Measurements from ENCODE around the gene PCDHGA3. TPM values are rescaled to one million over a fixed set of nuclear protein-coding genes. Genes with fewer than 3 reads are reported as not detected.
A peak's percentile ranks its signal among the peaks of the same experiment; 100 is the strongest.

The PCDHGA3 gene
- total and polyA plus RNA-seq, 2 experiments from 2014 or later: not detected

- peaks cover 20% of the 10 kb centered on the region for H3K36me3 ChIP-seq (replicated peaks; ENCODE audit: insufficient read depth, low read depth)
- no peaks in the 10 kb centered on the region for H3K9me2 ChIP-seq (replicated peaks; ENCODE audit: insufficient read depth)
- H3K9me3 ChIP-seq (ENCODE audit: low read depth): peaks cover 62% of the 10 kb centered on the region
- peak overlapping the region; percentile 99 for H3K27ac ChIP-seq
- H2AFZ ChIP-seq: no peak overlapping the region
- no peak for DNase-seq (ENCODE audit: low spot score)
- H3K4me2 ChIP-seq: peak overlapping the region; percentile 71
- H3K27me3 ChIP-seq: no peaks in the 10 kb centered on the region
- WGBS (ENCODE audit: low lambda C conversion rate, missing lambda C conversion rate): 80% methylated on average over 5 of the region's 5 CpGs
- H3K4me1 ChIP-seq (ENCODE audit: insufficient read depth): no peaks in the 10 kb centered on the region
- H3K79me2 ChIP-seq: peaks cover 48% of the 10 kb centered on the region
- TF ChIP-seq CTCF (IDR thresholded peaks at IDR 0.05; ENCODE audit: poor library complexity) (no peak), EZH2phosphoT487 (IDR thresholded peaks at IDR 0.05; ENCODE audit: low read depth, severe bottlenecking, unreplicated experiment) (no peak), EZH2 (IDR thresholded peaks at IDR 0.05; ENCODE audit: borderline replicate concordance) (no peak)
- H3K4me3 ChIP-seq: peak overlapping the region; percentile 56
- H4K20me1 ChIP-seq (ENCODE audit: insufficient read depth, poor library complexity, severe bottlenecking): no peaks in the 10 kb centered on the region
Observed at GRCh38 chr5:141319699-141320098, 23.9 kb upstream of the PCDHGA3 start.

GRCh38 chr5:141320225-141321169, 23.1 kb upstream of the PCDHGA3 start, which contains the start of gene TAF7:
Gene TAF7 (minus strand): TSS chr5:141320784. CDS start chr5:141320044, 740 bp downstream.
- peak within 1 kb of the TSS; percentile 99 for H2AFZ ChIP-seq
- H3K27me3 ChIP-seq: no peaks in the 10 kb centered on the region
- peak; percentile 97 for DNase-seq (ENCODE audit: low spot score)
- peak within 1 kb of the TSS; percentile 99 for H3K27ac ChIP-seq
- no peaks in the 10 kb centered on the region for H3K4me1 ChIP-seq (ENCODE audit: insufficient read depth)
- peak within 1 kb of the TSS; percentile 78 for H3K4me2 ChIP-seq
- H3K36me3 ChIP-seq (replicated peaks; ENCODE audit: insufficient read depth, low read depth): peaks cover 20% of the 10 kb centered on the region
- peak within 1 kb of the TSS; percentile 84 for H3K4me3 ChIP-seq
- H3K79me2 ChIP-seq: peaks cover 41% of the 10 kb centered on the region
- no peak for TF ChIP-seq EZH2 (IDR thresholded peaks at IDR 0.05; ENCODE audit: borderline replicate concordance)
- peak; percentile 88 for TF ChIP-seq CTCF (IDR thresholded peaks at IDR 0.05; ENCODE audit: poor library complexity)
- TF ChIP-seq EZH2phosphoT487 (IDR thresholded peaks at IDR 0.05; ENCODE audit: low read depth, severe bottlenecking, unreplicated experiment): no peak
- peaks cover 55% of the 10 kb centered on the region for H3K9me3 ChIP-seq (ENCODE audit: low read depth)
- no peaks in the 10 kb centered on the region for H3K9me2 ChIP-seq (replicated peaks; ENCODE audit: insufficient read depth)
- 1% methylated on average over 66 of the region's 67 CpGs for WGBS (ENCODE audit: low lambda C conversion rate, missing lambda C conversion rate)
- no peaks in the 10 kb centered on the region for H4K20me1 ChIP-seq (ENCODE audit: insufficient read depth, poor library complexity, severe bottlenecking)

- H3K9me3 ChIP-seq (ENCODE audit: low read depth): peaks cover 39% of the 10 kb centered on the region
- no peaks in the 10 kb centered on the region for H3K4me1 ChIP-seq (ENCODE audit: insufficient read depth)
- no peaks in the 10 kb centered on the region for H3K27me3 ChIP-seq
- TF ChIP-seq CTCF (IDR thresholded peaks at IDR 0.05; ENCODE audit: poor library complexity): no peak
- TF ChIP-seq EZH2 (IDR thresholded peaks at IDR 0.05; ENCODE audit: borderline replicate concordance): no peak
- H3K27ac ChIP-seq: no peak overlapping the region
- H3K9me2 ChIP-seq (replicated peaks; ENCODE audit: insufficient read depth): no peaks in the 10 kb centered on the region
- H4K20me1 ChIP-seq (ENCODE audit: insufficient read depth, poor library complexity, severe bottlenecking): no peaks in the 10 kb centered on the region
- H3K36me3 ChIP-seq (replicated peaks; ENCODE audit: insufficient read depth, low read depth): peaks cover 20% of the 10 kb centered on the region
- DNase-seq (ENCODE audit: low spot score): no peak
- no peak overlapping the region for H3K4me2 ChIP-seq
- WGBS (ENCODE audit: low lambda C conversion rate, missing lambda C conversion rate): 93% methylated on average over 3 of the region's 3 CpGs
- H2AFZ ChIP-seq: no peak overlapping the region
- H3K79me2 ChIP-seq: peaks cover 27% of the 10 kb centered on the region
- H3K4me3 ChIP-seq: no peak overlapping the region
Observed at GRCh38 chr5:141322261-141322660, 21.4 kb upstream of the PCDHGA3 start.

All from hepatocyte (in vitro differentiated cells).